HepG2 (cell line): ENCODE results near the gene TANC1. TPM values are rescaled to one million over a fixed set of nuclear protein-coding genes. Genes with fewer than 3 reads are reported as not detected.

Experiments
- ATAC-seq: fragments of 200-7000 bp; cut with Tn5 transposase; 3 replicates; pipeline ENCODE4 v1.9.1; 2020; ENCODE audit warnings: mild to moderate bottlenecking, moderate library complexity
- BruUV-seq: library from RNA; stranded (reverse); fragments of 400-500 nt; replicated peaks from 2 replicates; lab custom pipeline; 2021; lab: Mats Ljungman, UMichigan
- CTCF ChIA-PET: fragments of 300-600 bp; formaldehyde crosslinking; extraction: SDS; loops from one replicate; lab custom pipeline; 2021; ENCODE audit warnings: low total read pairs, inconsistent platforms, low intra/inter-chr PET ratio; lab: Yijun Ruan, JAX
- POLR2A ChIA-PET: fragments of 350-600 bp; sonication (Branson Sonifier 250); formaldehyde crosslinking; loops from one replicate; lab custom pipeline; 2020; ENCODE audit warnings: antibody characterized with exemption, inconsistent platforms; lab: Yijun Ruan, JAX
- DNase-seq: peaks from one replicate; pipeline ENCODE4 v3.0.0-alpha.2; 2015; ENCODE audit warnings: low spot score
- FAIRE-seq: peaks from 3 replicates; lab custom pipeline; 2011; peaks lifted over from hg19 to GRCh38; lab: Jason Lieb, UNC
- H2AFZ ChIP-seq: one replicate; pipeline ENCODE4 v1.6.1; 2011; ENCODE audit warnings: low read length, inconsistent platforms
- H3K27ac ChIP-seq: fragments of 300-600 bp; 3 replicates; pipeline ENCODE4 v1.8.0; 2011; ENCODE audit warnings: mixed run types, mild to moderate bottlenecking, mixed read lengths, low read length, inconsistent platforms; ENCODE audit not compliant: insufficient read depth; ENCODE audit errors: extremely low read length
- H3K27me3 ChIP-seq, 2 experiments: fragments of 200-600 bp in 1 of 2; 2 replicates in 1 of 2; 3 replicates in 1 of 2; pipeline versions ENCODE4 v1.6.0 to v1.8.0; 2011; ENCODE audit warnings: low read length in 2 of 2, mild to moderate bottlenecking in 2 of 2, moderate library complexity in 2 of 2, inconsistent platforms in 1 of 2; ENCODE audit not compliant: insufficient read depth in 2 of 2, control insufficient read depth in 1 of 2
- H3K36me3 ChIP-seq, 2 experiments: fragments of 200-600 bp in 1 of 2; replicated peaks in 1 of 2; 2 replicates in 1 of 2; 3 replicates in 1 of 2; pipeline versions ENCODE4 v1.5.1 to v1.8.0; 2011; ENCODE audit warnings: low read length in 2 of 2, inconsistent platforms in 1 of 2; ENCODE audit not compliant: insufficient read depth in 2 of 2, control insufficient read depth in 1 of 2
- H3K4me1 ChIP-seq: 2 replicates; pipeline ENCODE4 v1.5.1; 2012; ENCODE audit warnings: low read length, inconsistent platforms; ENCODE audit not compliant: insufficient read depth
- H3K4me2 ChIP-seq: 2 replicates; pipeline ENCODE4 v1.6.0; 2011; ENCODE audit warnings: low read depth, low read length, inconsistent platforms
- H3K4me3 ChIP-seq, 3 experiments: fragments of 200-600 bp in 1 of 3; sonication (generic), shearing (Covaris generic) in 1 of 3; replicated peaks in 1 of 3; 2 replicates each; pipeline ENCODE4 v1.5.1; 2011 to 2016; ENCODE audit warnings: low read length in 3 of 3, inconsistent platforms in 2 of 3, low read depth in 2 of 3, mild to moderate bottlenecking in 2 of 3, control low read depth in 1 of 3, mixed read lengths in 1 of 3; ENCODE audit not compliant: insufficient read depth in 1 of 3
- H3K79me2 ChIP-seq: one replicate; pipeline ENCODE4 v1.6.1; 2011; ENCODE audit warnings: low read length, inconsistent platforms; ENCODE audit not compliant: insufficient read depth
- H3K9ac ChIP-seq: 2 replicates; pipeline ENCODE4 v1.6.0; 2011; ENCODE audit warnings: mild to moderate bottlenecking, low read depth, low read length, inconsistent platforms; ENCODE audit not compliant: insufficient read depth
- H3K9me3 ChIP-seq: 2 replicates; pipeline ENCODE4 v1.5.1; 2012; ENCODE audit warnings: mild to moderate bottlenecking, low read length
- H4K20me1 ChIP-seq: 2 replicates; pipeline ENCODE4 v1.6.0; 2011; ENCODE audit warnings: inconsistent platforms, mild to moderate bottlenecking, low read length, moderate library complexity; ENCODE audit not compliant: insufficient read depth
- ARID5B ChIP-seq: IDR thresholded peaks from 2 replicates; pipeline ENCODE4 v1.4.0; 2020; ENCODE audit warnings: mild to moderate bottlenecking, missing genetic modification reagents
- CENPT ChIP-seq: sonication (generic); formaldehyde crosslinking; IDR thresholded peaks from 2 replicates; pipeline ENCODE4 v1.8.0; 2022; ENCODE audit warnings: low read depth, mild to moderate bottlenecking, moderate library complexity, missing genetic modification reagents
- GABPA ChIP-seq, 2 experiments: IDR thresholded peaks; 2 replicates each; pipeline ENCODE4 v1.6.1; 2011 to 2016; ENCODE audit warnings: low read depth in 2 of 2, low read length in 1 of 2, missing biosample characterization in 1 of 2, missing genetic modification characterization in 1 of 2
- POLR2A ChIP-seq, 2 experiments: IDR thresholded peaks; 2 replicates each; pipeline ENCODE4 v1.6.1; 2011; ENCODE audit warnings: low read depth in 2 of 2, low read length in 2 of 2, mild to moderate bottlenecking in 1 of 2, moderate library complexity in 1 of 2; ENCODE audit not compliant: insufficient read depth in 1 of 2
- SP1 ChIP-seq, 2 experiments: fragments of 450-650 bp in 1 of 2; sonication (generic) in 1 of 2; formaldehyde crosslinking in 1 of 2; IDR thresholded peaks; 2 replicates each; pipeline versions ENCODE4 v1.4.0 to v1.6.1; 2016 to 2020; ENCODE audit warnings: missing genetic modification reagents in 1 of 2
- ZBTB42 ChIP-seq: sonication (generic); formaldehyde crosslinking; IDR thresholded peaks from 2 replicates; pipeline ENCODE4 v1.5.0; 2020; ENCODE audit warnings: mild to moderate bottlenecking, missing genetic modification reagents
- ZNF264 ChIP-seq: sonication (generic); formaldehyde crosslinking; IDR thresholded peaks from 2 replicates; pipeline ENCODE4 v1.4.0; 2020; ENCODE audit warnings: missing genetic modification reagents
- ZNF546 ChIP-seq: sonication (generic); formaldehyde crosslinking; conservative IDR thresholded peaks from 2 replicates; pipeline ENCODE4 v1.8.1; 2023; ENCODE audit warnings: mild to moderate bottlenecking, missing genetic modification reagents
- WGBS: methylation state at CpG from one replicate; pipeline ENCODE4 v1.1.6; 2017; ENCODE audit warnings: low lambda C conversion rate; 5-methylcytosine and 5-hydroxymethylcytosine counted together
- in situ Hi-C: cut with HindIII; loops from 2 replicates; pipeline ENCODE4 v1.10.0; 2017; ENCODE audit warnings: low pct_unique_long_range_greater_than_20kb; ENCODE audit not compliant: extremely low pct_ligation_motif_present
- intact Hi-C: fragments of 100-400 bp; cut with micrococcal nuclease; formaldehyde crosslinking; loops from one replicate; pipeline ENCODE4 v1.10.0; 2022; ENCODE audit not compliant: unreplicated experiment
- polyA plus RNA-seq, 8 experiments: library from polyadenylated mRNA; depleted of rRNA in 3 of 8; stranded (reverse) in 7 of 8; unstranded in 1 of 8; fragments of >200 nt; fragmentation: Illumina TruSeq in 4 of 8; extraction: Trizol in 4 of 8; gene quantifications; 2 replicates each; pipeline versions ENCODE4 v1.2.1 to v1.2.3, GENCODE V29; 2011 to 2016; ENCODE audit warnings: low read depth in 4 of 8, missing spikeins in 1 of 8, mixed read lengths in 1 of 8; ENCODE audit not compliant: insufficient read depth in 1 of 8
- total RNA-seq, 5 experiments: library from RNA; depleted of rRNA; stranded (reverse); fragments of >200 nt; fragmentation: Illumina TruSeq; extraction: Trizol; gene quantifications; 2 replicates each; pipeline ENCODE4 v1.2.3, GENCODE V29; 2016; ENCODE audit warnings: low read depth in 1 of 5
- TF ChIP-seq, protein P1 (sequence below): sonication (generic); formaldehyde crosslinking; IDR thresholded peaks from 2 replicates; pipeline ENCODE4 v1.5.1; 2020; ENCODE audit warnings: missing genetic modification reagents, mild to moderate bottlenecking, borderline replicate concordance
- TF ChIP-seq, protein P2 (sequence below): sonication (generic); formaldehyde crosslinking; IDR thresholded peaks from 2 replicates; pipeline ENCODE4 v1.8.1; 2023; ENCODE audit warnings: mild to moderate bottlenecking, missing genetic modification reagents, borderline replicate concordance

Gene TANC1
- total and polyA plus RNA-seq, 2 of the 13 experiments (the other 11 are each of a cell fraction or from before 2014, with no cell fraction given), result 2.3 to 5.6 TPM

DNA sequence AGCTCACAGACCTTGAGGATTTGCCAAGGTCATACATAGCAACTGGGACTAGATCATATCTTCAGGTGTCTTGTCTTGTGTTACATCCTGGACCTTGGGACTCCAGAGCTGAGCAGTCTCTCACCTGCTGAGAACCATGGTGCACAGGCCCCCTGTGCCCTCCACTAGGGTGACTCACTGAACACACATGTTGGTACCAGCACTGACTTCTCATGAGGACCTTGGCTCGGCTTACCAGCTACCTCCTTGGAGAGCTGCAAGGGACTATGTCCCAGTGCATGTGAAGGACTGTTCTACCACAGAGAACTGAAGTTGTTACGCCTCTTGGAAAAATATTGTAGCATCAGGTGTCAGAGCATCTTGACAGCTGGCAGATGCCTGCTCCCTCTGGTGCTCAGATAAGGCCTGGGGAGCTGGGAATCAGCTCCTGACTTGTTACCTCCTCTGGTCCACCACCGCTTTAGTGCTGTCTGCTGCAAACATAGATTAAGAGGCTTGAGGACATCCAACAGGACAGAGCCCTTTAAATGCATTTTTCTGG lies 246.0 kb downstream of the TANC1 start (continued):
- TF ChIP-seq, protein P1, sequence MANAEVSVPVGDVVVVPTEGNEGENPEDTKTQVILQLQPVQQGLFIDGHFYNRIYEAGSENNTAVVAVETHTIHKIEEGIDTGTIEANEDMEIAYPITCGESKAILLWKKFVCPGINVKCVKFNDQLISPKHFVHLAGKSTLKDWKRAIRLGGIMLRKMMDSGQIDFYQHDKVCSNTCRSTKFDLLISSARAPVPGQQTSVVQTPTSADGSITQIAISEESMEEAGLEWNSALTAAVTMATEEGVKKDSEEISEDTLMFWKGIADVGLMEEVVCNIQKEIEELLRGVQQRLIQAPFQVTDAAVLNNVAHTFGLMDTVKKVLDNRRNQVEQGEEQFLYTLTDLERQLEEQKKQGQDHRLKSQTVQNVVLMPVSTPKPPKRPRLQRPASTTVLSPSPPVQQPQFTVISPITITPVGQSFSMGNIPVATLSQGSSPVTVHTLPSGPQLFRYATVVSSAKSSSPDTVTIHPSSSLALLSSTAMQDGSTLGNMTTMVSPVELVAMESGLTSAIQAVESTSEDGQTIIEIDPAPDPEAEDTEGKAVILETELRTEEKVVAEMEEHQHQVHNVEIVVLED (CRISPR knock-in tag), result no peak
- no peak for TF ChIP-seq ARID5B (CRISPR knock-in tag)
- no peak for TF ChIP-seq SP1 (IDR thresholded peaks at IDR 0.05)
- no peak for TF ChIP-seq SP1 (CRISPR knock-in tag; IDR thresholded peaks at IDR 0.05)
- TF ChIP-seq, protein P2, sequence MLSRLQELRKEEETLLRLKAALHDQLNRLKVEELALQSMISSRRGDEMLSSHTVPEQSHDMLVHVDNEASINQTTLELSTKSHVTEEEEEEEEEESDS (CRISPR knock-in tag), result no peak
- TF ChIP-seq POLR2A (IDR thresholded peaks at IDR 0.05; ENCODE audit: insufficient read depth in 1 of 2, low read depth in 2 of 2, low read length in 2 of 2), result no peak
- TF ChIP-seq ZNF546 (CRISPR knock-in tag), result no peak
- TF ChIP-seq, all 625 proteins: peak for 0

DNA sequence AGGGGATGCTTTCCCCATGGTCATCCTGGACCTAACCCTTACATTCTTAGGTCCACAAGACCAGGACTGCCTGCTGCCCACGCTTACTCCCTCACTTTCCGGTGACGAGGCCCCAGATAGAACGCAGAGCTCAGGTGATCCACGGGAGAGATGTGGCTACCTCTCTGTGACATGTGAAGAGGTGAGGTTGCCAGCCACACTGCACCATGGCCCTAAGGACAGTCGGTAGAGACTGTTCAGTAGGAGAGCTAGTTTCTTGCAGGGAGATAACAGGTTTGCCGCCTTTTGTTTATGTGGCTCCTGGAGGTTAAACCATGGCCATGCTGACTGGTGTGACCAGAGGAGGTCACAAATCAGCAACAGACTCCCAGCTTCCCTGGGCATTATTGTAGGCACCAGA lies 246.7 kb downstream of the TANC1 start:
- Histone ChIP-seq H4K20me1 (no peaks in the 10 kb centered on the region), H3K9ac (no peak overlapping the region), H3K9me3 (no peaks in the 10 kb centered on the region), H3K36me3 (no peaks in the 10 kb centered on the region), H3K27me3 (no peaks in the 10 kb centered on the region), H3K79me2 (no peaks in the 10 kb centered on the region), H3K4me2 (no peak overlapping the region), H3K27ac (no peak overlapping the region)
- DNase-seq, result no peak
- ChIA-PET POLR2A (no interaction called here), CTCF (no interaction called here)
- ATAC-seq, result no peak
- no TSS peak for BruUV-seq
- FAIRE-seq, result no peak
- in situ Hi-C loops, result no loop called here
- intact Hi-C loops, result no loop called here
- WGBS, result 77% methylated on average over 7 of the region's 7 CpGs
- TF ChIP-seq ZBTB42 (CRISPR knock-in tag) (no peak), CENPT (no peak), ZNF264 (no peak), GABPA (IDR thresholded peaks at IDR 0.05; ENCODE audit: low read depth, low read length) (no peak), GABPA (CRISPR knock-in tag; IDR thresholded peaks at IDR 0.05; ENCODE audit: low read depth) (no peak)
- TF ChIP-seq, all 625 proteins: peak for 0
- Histone ChIP-seq H3K4me1 (peaks cover 16% of the 10 kb centered on the region), H3K4me3 (no peak overlapping the region), H2AFZ (no peak overlapping the region)
